T-helper 1 cell treated with Interleukin-12 subunit alpha and Interleukin-12 subunit beta and Interleukin-4 antibody, amounts not matched to agents 30 ng/mL and 1 ng/mL, for 36 hours (primary cell): ENCODE results near the gene GLOD5. TPM values are rescaled to one million over a fixed set of nuclear protein-coding genes. Genes with fewer than 3 reads are reported as not detected.

Source experiments
- intact Hi-C: fragments of 100-400 bp; cut with micrococcal nuclease; formaldehyde crosslinking; loops from one replicate; pipeline ENCODE4 v1.15.1; 2024
- total RNA-seq: library from RNA; stranded (reverse); gene quantifications from 2 replicates; pipeline ENCODE4 v1.2.3, GENCODE V29; 2022

The GLOD5 gene
- total RNA-seq, 1 donor from 2014 or later, result not detected

DNA sequence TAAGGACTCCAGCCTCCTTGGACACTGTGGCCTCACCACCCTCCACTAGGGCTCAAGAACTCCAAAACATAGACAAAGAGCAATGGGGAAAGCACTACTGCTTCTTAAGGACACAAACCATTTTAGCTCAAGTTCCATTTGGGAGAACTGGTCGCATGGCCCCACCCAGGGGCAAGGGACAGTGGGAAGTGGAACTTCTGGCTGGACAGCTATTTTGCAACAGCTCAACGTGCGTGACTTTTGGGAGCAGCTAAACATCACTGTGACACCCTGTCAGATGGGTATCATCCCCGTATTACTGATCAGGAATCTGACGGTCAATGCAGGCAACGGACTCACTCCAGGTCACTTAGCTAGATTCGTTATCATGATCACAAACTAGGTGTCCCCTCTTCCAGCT, 9.0 kb upstream of the GLOD5 start:
- intact Hi-C loops, result loop anchor here (5.0 kb wide), 1 partner anchor 40 kb away; no protein-coding TSS in a partner anchor

DNA sequence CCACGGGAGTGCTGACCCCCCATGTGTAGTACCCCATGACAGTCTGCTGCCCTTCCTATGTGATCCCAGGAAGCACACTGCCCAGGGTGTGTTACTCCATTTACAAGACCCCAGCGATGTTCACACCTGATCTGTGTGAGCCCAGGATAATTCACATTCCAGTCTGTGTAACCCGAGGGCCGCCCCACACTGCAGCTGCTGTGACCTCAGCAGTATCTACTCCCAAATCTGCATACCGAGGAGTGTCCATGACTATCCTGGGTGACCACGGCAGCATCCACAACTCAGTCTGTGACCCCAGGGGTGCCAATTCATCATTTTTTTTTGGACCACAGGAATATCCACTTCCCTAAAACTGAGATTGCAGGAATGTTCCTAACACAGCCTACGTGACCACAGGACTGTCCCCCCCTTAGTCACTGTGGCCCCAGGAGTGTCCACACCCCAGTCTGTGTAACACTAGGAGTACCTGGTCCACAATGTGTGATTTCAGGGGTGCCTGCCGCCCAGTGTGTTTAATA, 7.8 kb upstream of the GLOD5 start:
- intact Hi-C loops, result loop anchor here (5.0 kb wide), 1 partner anchor 41 kb away; no protein-coding TSS in a partner anchor

DNA sequence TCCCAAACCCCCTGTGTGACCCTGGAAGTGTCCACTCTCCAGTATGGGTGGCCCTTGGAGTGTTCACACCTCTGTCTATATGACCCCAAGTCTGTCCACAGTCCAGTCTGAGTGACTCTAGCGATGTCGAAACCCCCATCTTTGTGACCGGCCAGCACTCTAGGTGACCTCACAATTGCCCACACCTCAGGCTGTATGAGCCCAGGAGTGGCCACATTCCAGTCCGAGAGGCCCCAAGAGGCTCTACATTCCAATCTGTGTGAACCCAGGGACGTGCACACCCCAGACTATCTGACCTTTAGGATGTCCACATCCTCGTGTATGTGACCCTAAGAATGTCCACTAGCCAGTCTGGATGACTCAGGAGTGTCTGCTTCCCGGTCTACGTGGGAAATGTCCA, 7.3 kb upstream of the GLOD5 start:
- intact Hi-C loops, result loop anchor here (5.0 kb wide), 1 partner anchor 42 kb away; no protein-coding TSS in a partner anchor

DNA sequence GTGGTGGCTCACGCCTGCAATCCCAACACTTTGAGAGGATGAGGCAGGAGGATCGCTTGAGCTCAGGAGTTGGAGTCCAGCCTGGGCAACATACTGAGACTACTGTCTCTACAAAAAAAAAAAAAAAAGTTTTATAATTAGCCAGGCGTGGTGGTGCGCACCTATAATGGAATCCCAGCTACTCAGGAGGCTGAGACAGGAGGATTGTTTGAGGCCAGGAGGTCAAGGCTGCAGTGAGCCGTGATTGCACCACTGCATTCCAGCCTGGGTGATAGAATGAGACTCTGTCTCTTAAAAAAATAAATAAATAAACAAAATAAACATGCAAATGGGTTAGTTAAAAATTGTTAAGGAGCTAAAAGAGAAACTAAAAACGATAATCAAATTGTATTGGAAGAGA, 7.7 kb downstream of the GLOD5 start:
- intact Hi-C loops, result no loop called here

DNA sequence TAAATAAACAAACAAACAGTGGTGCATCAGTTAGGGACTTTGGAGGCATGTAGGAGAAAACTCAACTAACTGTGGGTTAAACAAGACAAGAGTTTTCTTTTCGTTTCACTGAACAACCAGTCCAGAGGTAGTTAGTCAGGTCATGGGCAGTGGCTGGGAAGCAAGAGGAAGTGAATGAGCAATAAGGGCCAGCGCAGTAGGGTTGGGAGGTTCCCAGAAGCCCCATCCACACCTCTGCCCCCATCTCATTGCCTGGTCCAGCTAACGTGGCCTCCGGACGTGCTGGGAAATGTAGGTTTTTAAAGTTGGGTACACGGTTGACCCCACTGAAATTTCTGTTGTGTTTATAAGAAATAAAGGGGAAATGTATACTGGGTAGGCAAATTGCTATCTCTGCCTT, 8.7 kb downstream of the GLOD5 start:
- intact Hi-C loops, result no loop called here

DNA sequence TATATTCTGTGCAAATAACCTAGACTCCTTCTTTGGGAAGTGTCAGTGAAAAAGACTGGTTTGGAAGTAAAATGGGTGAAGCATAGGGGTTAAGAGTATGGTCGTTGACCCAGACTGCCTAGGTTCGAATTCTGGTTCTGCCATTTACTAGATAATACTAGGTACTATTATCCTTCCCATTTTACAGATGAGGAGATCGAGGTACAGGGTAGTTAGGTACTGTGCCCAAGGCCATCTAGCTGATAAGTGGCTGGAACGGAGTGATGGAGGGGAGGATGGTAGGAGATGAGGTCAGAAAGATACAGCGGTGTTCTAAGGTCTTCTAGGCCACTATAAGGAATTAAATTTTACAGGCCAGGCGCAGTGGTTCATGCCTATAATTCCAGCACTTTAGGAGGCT, 11.1 kb downstream of the GLOD5 start:
- intact Hi-C loops, result no loop called here

DNA sequence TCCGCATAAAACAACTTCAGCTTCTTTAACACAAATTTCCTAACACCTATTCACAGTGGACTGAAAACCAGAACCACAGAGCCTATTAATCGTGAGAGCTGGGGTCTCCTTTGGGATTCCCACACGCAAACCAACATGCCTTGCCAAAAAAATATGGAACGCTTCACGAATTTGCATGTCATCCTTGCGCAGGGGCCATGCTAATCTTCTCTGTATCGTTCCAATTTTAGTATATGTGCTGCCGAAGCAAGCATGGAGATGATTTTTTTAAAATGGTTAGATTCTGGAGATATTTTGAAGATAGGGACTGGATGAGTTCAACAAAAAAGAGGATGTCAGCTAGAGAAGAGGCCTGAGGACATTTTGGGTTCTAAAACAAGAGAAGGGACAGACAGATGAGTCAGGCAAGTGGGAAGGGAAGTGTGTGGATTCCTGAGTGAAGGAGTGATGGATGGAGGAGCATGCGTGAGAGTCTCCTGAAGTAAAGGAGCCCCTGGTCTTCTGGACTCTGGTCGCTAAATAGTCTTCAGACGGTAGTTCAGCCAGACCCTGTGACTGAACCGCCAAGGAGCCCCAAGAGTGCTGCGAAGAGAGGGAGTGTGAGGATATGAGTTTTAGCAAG, 15.4 kb downstream of the GLOD5 start:
- intact Hi-C loops, result no loop called here

DNA sequence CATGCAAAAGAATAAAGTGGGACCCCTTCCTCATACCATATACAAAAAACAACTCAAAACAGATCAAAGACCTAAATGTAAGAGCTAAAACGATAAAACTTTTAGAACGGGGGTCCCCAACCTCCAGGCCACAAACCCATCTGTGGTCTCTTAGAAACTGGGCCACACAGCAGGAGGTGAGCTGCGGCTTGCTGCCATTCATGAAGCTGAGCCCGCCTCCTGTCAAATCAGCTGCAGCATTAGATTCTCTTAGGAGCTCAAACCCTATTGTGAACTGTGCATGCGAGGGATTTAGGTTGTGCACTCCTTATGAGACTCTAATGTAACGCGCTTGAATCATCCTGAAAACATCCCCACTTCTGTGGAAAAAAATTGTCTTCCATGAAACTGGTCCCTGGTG, 17.9 kb downstream of the GLOD5 start:
- intact Hi-C loops, result no loop called here

DNA sequence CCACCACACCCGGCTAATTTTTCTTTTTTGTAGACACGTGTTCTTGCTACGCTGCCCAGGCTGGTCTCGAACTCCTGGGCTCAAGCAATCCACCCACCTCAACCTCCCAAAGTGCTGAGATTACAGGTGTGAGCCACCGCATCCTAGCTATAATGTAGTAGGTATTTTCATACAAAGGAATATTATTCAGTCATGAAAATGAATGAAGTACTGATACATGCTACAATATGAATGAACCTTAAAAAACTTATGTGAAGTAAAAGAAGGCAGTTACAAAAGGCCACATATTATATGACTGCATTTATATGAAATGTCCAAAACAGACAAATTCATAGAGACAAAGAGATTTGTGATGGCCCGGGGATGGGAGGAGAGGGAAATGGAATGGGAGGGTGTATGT, 20.2 kb downstream of the GLOD5 start:
- intact Hi-C loops, result no loop called here

DNA sequence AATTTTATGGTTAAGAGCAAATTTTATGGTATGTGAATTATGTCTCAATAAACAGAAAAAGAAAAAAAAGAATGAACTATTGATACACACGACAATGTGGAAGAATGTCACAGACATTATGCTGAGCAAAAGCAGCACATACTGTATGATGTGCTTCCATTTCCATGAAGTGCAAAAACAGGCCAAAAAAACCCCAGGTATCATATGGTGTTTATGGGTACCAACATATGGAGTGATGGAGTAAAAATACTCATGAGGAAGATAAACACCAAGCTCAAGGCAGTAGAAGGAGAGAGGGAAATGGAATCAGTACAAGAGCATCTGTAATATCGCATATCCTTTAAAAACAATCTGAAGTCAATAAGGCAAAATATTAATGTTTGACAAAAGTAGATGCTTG, 20.7 kb downstream of the GLOD5 start:
- intact Hi-C loops, result no loop called here

DNA sequence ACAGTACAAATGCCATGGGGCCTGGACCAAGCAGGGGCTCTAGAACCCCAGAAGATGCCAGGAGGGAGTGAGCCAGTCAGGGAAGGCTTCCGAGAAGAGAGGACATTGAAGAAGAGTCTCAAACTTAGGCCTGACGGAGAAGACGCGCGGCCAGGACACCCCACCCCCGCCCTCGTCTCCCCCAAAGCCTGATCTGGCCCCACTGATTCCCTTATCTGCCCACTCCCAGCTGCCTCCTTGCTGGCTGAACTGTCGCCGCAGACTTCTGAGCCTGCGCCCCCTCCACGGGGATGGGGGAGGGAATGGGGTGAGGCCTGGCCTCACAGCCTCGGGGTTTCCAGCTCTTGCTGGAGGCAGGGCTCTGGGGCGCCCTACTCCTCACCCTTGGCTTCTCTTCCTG, 21.2 kb downstream of the GLOD5 start:
- intact Hi-C loops, result no loop called here

DNA sequence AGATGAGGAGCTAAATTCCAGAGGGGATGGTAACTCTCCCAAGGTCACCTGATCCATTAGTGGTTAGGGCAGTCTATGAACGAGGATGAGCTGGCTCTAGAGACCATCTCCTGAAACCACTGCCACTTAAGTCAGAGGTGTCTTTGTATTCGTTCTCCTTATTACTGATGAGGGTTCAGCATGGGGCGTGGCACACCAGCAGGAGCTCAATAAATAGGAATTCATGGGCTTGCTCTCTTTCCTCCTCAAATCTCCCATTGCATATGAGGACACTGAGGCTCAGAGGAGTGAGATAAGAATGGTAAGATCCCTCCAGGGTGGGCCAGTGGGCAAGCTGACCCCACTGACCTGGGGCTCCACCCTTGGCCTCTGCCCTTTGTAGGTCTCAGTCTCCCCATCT, 23.2 kb downstream of the GLOD5 start:
- intact Hi-C loops, result no loop called here

DNA sequence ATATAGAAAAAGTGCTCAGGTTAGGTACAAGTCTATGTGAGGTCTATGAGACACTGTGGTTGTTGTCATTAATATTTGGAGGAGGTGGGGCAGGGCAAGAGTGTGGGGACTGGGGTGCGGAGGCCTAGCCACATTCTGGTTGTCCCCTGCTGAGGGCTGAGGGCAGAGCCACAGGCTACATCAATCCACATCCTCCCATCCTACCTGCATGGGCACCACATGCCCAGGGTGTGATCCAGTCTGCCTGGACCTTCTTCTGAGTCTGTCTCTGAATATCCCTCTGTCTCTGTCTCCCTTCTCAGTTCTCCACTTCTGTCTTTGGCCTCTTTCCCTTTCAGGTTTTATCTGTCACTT, 23.6 kb downstream of the GLOD5 start:
- intact Hi-C loops, result no loop called here

DNA sequence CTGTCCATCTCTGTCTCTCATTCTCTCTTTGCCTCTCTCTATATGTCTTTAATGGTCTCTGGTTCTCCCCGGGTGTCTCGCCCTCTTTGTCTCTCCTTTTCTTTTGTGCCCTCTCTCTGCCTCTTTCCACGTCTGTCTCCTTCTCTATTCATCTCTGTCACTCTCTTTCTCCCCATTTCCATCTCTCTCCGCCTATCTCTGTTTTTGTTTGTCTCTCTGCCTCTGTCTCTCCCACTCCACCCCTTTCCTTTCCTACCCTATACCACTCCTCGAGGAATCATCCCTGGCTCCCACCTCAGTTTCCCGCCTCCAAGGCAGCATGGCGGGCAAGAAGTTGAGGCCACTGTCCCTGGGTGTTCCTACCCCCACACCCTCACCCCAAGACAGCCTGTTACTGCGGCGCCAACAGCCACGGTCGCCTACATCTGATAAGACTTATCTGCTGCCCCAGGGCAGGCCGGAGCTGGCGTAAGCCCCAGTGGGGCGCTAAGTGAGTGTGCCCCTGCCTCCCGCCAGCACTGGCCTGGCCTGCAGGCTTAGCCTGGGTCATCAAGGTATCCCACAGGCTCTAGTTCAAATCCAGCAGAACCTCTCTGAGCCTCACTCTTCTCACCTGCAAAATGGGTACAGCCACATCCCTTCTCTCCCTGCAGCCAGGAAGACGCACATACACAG, 24.1 kb downstream of the GLOD5 start:
- intact Hi-C loops, result no loop called here

DNA sequence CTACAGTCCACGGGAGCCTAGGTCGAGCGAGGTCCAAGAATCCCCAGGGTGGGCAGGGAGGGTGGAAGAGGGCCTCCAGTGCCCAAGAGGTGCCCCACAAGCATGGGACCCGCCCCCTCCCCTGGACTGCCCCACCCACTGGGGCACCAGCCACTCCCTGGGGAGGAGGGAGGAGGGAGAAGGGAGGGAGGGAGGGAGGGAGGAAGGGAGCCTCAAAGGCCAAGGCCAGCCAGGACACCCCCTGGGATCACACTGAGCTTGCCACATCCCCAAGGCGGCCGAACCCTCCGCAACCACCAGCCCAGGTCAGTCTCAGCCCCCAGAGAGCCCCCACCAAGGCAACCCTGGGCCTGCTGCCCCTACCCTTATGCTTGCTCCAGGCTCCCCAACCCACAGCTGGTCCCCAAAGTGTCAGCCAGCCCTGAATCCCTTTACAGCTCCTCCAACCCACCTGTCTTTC, 24.8 kb downstream of the GLOD5 start, which contains the start of gene GATA1:
GATA1 (plus strand) TSS at position 250 of the 460 bp plus-strand sequence. CDS start 4,520 bp downstream, outside the sequence.
- intact Hi-C loops, result no loop called here

DNA sequence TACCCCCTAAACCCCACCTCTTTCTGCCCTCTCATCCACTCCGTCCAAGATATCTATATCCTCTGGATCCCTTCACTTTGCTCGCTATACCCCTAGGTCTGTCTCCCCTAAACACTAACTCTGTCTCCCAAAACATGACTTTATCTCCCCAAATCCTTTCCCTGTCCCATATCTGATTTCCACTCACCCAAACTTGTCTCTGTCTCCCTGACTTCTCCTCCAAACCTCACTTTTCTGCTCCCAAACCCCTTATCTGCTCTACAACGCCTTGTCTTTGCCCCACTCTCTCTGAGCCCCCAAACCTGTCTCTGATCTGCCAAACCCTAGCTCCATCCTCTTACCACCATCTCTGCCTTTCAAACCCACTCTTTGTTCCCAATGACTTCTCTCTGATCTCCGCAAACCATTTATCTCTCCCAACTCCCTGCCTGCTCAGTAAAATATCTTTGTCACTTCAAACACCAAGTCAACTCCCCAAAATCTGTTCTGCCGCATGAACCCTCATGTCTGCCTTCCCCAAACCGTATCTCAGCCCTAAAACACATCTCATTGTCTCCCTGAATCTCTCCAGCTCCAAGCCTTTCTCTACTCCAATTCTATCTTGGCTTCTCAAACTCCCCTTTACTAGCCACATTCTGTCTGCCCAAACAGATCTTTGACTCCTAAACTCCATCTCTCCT, 25.4 kb downstream of the GLOD5 start:
- intact Hi-C loops, result no loop called here

DNA sequence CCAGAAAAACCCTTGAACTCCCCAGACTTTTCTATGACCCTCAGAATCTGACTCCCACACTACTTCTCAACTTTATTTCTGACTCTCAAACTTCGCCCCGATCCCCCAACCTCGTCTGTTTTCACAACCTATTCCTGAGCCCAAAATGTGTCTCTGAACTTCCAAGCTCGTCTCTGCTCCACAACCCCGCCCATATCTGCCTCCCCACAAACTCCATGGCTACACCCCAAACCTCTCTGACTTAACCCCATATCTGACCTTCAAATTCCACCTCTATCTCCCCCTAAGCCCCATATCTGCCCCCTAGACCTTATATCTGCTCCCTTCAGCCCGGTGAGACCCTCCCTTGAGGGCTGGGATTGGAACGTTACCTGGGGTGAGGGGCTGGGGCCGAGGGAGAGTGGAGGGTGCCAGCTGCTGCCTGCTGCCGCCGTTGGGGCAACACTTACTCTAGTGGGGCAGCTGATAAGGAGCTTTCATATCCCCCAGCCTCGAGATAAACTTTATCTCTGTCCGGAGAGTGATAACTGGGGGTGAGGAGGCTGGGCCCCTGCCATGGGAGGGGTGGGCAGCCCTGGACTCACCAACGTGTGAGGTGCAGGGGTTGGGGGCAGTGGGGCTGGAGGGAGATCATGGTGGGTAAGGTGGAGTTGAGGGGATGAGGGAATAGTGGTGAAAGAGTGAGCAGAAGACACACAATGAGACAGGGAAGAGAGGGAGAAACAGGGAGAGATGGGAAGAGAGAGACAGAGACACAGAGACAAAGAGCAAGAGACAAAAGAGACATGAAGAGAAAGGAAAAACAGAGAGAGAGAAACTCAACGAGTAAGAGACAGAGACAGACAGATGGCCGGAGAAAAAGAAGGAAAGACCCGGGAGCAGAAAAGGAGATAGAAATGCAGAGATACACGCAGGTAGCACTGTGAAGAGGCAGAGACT, 26.2 kb downstream of the GLOD5 start:
- intact Hi-C loops, result no loop called here

DNA sequence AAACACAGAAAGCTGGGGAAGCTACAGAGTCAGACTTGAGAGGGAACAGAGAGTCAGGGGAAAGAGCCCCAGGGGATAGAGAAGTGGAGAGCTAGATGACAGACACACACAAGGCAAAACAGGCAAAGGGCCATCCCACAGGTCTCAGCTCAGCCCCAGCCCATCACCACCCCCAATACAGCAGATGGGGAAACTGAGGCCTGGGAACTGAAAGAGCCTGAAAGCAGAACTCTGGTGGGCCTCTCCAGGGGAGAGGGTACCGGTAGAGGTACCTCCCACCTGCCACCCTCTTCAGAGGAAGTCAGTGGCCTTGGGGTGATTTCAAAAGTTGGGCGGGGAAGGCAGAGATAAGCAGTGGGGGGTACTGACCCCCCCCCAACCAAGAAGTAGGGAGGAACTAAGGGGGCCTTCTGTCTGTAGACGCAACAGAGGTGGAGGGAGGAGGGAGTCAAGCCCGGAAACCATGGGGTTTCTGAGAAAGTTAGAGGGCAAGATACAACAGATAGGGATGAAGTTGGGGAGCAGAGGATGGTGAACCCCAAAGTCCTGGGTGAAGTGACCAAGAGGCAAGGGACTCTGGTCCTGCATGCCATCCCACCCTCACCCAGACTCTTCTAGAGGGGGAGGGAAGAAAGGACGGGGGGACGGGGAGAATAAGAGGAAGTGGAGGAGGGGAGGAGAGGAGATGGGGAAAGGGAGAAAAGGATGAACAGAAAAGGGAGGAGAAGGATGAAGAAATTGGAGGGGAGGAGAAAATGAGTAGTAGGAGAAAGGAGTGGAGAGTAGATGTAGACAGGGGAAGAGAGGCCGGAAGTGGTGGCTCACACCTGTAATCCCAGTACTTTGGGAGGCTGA, 28.0 kb downstream of the GLOD5 start:
- intact Hi-C loops, result no loop called here

DNA sequence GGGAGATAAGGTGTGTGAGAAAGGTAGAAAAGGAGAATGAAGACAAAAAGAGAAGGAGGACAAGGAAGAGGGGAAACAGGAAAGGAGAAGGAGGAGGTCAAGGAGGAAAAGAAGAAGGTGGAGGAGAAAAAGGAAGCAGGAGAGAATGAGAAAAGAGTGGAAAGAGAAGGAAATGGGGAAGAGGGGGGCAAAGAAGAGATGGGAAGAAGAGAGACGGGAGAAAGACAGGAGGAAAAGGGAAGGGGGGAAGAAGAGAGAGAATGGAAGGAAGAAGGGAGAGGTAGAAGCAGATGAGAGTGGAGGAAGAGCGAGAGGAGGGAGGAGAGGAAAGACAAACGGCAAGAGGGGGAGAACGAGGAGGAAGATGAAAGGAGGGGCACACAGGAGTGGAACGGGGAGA, 28.9 kb downstream of the GLOD5 start:
- intact Hi-C loops, result no loop called here
